GM20431 (cell line): ENCODE results near the gene AVPR2.

ENCODE experiments used
- in situ Hi-C: fragments of 300-500 bp; cut with MseI, MboI; formaldehyde crosslinking; loops from one replicate; pipeline ENCODE4 v1.15.0; 2020; ENCODE audit warnings: low sequenced_read_pairs; ENCODE audit not compliant: unreplicated experiment

The AVPR2 gene

DNA sequence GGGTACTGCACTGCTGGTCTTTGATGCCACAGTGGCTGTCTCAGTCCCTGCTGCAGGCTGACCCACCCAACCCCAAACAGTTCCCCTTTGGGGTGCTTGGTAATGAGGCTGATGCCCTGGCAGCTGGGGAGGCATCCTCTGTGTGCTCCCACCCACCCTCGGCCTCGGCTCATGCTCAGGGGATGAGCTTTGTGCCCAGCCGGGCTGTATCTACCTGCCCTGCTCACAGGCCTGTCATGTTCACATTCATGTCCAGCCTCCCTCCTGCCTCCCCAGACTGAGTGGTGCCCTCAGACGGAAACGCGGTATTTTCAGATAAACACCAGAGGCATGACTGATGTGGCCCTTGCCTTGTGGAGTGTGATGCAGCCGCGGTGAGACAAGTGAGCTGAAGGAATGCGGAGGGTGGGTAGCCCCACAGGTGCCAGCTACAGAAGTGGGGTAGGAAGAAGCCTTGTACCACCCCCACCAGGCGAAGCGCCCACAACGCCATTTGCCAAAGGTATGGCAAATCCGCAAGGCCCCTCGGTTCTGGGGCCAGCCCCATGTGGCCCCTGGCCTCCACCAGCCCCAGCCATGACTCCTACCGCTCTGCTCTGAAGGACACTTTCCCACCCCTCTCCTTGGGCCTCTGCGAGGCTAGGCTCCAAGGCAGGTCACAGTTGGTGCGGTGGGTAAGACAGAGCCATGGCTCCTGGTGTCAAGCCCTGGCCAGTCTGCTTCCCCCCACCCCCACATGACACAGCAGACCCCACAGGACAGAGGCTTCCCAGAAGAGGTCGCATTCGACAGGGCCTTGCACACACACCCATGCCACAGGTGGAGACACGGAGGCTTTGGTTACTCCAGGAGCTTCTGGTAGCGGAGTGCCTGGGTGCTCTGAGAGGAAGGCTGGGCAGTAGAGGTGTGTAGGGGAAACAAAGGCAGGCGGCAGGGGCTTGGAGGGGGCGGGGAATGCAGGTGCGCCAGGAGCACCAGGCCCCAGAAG, 41.8 kb downstream of the AVPR2 start:
- in situ Hi-C loops = no loop called here

DNA sequence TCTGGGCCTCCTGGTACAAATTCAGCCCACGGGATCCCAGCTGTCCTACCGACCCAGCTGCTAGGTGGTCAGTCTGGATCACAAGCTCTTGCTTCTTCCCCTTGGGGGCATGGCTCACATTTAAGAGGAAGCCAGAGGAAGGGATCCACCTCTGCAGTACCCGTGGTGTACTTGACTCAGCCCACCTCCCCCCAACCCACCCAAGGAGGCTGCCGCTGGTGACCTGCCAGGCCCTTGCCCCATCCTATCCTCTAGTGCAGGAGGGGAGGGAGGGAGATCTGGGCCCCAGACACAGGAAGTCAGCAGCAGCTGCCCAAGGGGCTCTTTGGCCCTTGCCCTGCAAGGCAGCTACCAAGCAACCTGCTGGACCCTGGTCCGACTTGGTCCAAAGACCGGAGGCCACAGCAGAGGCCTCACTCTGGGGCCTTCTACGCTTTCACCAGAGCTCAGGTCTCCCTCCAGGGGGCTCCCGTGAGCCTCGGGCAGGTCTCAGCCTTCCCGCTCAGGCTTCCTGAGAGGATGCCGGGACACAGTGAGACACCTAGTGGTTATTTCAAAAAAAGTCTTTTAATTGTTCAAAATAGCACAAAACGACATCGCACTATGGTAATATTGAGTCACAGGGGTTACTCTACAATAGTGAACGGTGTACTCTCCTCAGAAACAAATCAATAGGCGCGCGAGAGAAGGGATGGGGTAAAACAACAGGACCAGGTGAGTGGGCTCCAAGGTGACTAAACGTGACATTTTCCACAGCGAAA, 42.7 kb downstream of the AVPR2 start:
- in situ Hi-C loops = no loop called here

DNA sequence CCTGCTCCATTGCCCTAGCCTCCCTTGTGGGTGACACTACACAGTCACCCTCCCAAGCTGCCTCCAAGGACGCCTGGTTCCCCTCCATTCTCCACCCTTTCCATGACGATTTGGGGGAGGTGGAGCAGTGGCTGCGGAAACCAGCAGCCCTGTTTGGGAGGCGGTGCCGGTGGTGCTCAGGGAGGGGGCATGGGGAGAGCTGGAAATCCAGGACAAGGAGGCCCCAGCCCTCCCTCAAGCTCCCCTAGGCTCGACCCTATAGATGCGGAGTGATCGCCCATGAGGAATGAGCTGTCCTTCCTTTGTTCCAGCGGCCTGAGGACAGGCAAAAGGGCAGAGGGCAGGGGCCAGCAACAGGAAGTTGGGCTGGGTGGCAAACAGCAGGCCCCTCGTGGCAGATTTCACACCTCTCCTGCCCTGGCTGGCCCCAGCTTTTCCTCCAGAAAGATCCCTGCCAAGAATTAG, 43.6 kb downstream of the AVPR2 start:
- in situ Hi-C loops = no loop called here

- in situ Hi-C loops = no loop called here
These were observed 44.7 kb downstream of the AVPR2 start for GRCh38 chrX:153948847-153949805.

GRCh38 chrX:153950127-153950526, 45.7 kb downstream of the AVPR2 start:
- in situ Hi-C loops = no loop called here

- in situ Hi-C loops = no loop called here
These were observed 47.4 kb downstream of the AVPR2 start for GRCh38 chrX:153951683-153952372.

GRCh38 chrX:153952373-153953026, 48.0 kb downstream of the AVPR2 start:
- in situ Hi-C loops = no loop called here

DNA sequence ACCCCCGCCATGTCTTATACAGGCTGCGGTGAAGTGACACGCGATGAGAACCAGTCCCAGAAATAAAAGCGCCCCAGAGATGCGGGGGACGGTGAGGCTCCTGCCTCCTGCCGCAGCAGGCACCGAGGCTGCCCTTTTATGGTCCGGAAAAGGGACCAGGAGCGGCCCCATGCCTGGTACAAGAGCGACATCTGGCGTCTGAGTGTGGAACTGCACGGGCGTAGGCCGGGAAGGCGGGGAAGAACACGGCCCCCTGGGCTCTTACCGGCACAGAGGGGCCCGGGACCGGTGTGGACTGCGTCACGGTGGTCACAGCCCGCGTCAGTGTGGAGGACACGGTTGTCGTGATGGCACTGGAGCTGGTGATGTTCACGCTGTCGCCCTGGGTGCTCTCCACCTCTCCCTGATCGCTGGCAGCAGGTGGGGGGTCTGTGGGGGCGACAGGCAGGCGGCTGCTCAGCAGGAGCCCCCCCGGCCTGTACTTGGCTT, 48.9 kb downstream of the AVPR2 start:
- in situ Hi-C loops = no loop called here

- in situ Hi-C loops = no loop called here
These were observed 49.6 kb downstream of the AVPR2 start for GRCh38 chrX:153953892-153954557.

GRCh38 chrX:153954558-153955227, 50.2 kb downstream of the AVPR2 start:
- in situ Hi-C loops = no loop called here

DNA sequence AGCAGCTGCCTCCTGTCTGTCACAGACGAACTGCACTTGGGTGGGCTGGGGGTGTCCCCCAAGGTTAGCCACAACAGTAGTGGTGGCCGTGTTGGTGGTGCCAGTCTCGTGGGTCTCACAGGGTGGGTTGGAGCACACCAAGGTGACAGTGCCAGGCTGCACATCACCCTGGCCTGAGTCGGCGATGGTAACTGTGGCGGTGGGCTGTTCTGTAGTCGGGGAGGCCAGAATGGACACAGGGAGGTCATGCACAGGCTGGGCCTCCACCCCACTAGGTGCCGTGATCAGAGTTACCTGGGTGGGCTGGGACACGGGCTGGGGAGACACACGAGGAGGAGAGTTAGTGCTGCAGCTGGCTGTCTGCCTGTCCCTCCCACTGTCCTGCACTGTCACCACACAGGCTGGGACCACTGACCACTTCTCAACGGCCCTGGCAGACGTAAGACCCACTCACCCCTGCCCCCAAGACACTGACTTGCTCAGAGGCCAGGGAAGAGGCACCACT, 50.8 kb downstream of the AVPR2 start:
- in situ Hi-C loops = no loop called here

DNA sequence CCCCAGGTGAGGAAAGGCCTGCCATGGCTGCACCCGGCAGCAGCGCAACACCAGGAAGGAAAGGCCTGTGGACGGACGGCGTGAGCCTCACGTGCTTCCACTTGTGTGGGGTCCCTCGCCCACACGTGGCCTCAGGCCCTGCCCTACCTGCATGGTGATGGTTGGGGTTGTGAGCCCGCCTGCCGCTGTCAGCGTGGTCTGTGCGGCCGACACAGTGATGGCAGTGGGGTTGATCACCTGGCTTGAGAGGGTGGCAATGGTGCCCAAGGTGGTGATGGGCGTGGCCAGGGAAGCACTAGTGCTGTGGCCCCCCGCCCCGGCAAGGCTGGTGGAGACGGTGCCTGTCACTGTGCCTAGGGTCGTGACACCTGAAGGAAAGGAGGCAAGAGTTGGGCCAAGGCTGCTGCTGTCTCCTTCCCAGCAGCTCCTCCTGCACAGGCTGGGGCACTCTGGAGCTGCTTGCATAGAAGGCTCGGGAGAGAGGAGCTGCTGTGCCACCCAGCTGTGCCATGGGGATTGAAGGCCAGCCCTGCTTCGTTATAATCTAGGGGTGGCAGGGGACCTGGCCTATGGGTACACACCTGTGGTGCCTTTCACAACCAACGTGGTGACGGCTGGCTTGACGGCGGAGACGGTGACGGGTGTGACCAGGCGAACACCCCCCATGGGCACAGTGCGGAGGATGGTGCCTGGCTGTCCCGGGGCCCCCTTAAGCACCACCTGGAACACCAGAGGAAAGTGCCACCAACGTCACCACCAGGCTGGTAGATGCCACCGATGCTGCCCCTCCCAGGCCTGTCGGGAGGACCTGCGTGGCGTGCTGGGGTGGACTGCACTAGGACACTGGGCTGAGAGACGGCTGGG, 51.8 kb downstream of the AVPR2 start:
- in situ Hi-C loops = no loop called here
